HCT116 (cell line): ENCODE measurements around the gene SKIC8. TPM values are rescaled to one million over a fixed set of nuclear protein-coding genes. Genes with fewer than 3 reads are reported as not detected.

ENCODE experiments used
- ATAC-seq: fragments of 200-7000 bp; cut with Tn5 transposase; 2 replicates; pipeline ENCODE4 v1.9.1; 2020; ENCODE audit warnings: mild to moderate bottlenecking, moderate library complexity
- BruUV-seq: library from RNA; stranded (reverse); fragments of 400-500 nt; replicated peaks from 2 replicates; lab custom pipeline; 2021; lab: Mats Ljungman, UMichigan
- CTCF ChIA-PET: fragments of 300-600 bp; sonication (Branson Sonifier 250); formaldehyde crosslinking; loops from one replicate; lab custom pipeline; 2021; ENCODE audit warnings: antibody characterized with exemption; lab: Charles Lee
- POLR2A ChIA-PET: fragments of 300-600, 350-600 bp; sonication (Branson Sonifier 250); formaldehyde crosslinking; loops from one replicate; lab custom pipeline; 2021; ENCODE audit warnings: antibody characterized with exemption; lab: Charles Lee
- RAD21 ChIA-PET, 2 experiments: fragments of 300-600 bp; sonication (Branson Sonifier 250); formaldehyde crosslinking; loops; one replicate each; lab custom pipeline; 2023; ENCODE audit warnings: low total read pairs in 2 of 2; ENCODE audit not compliant: uncharacterized antibody in 2 of 2, unreplicated experiment in 2 of 2, low non-redundant PET in 1 of 2; lab: Charles Lee
- DNase-seq: peaks from one replicate; pipeline ENCODE4 v3.0.0-alpha.2; 2010; ENCODE audit warnings: low read depth, low spot score
- H2AFZ ChIP-seq: fragments of 200-600 bp; shearing (Covaris generic), sonication (generic); 2 replicates; pipeline ENCODE4 v1.6.1; 2017; ENCODE audit warnings: low read depth, mixed run types, mixed read lengths, antibody characterized with exemption, low read length; ENCODE audit not compliant: poor library complexity, severe bottlenecking
- H3K27ac ChIP-seq: 2 replicates; pipeline ENCODE4 v1.5.1; 2012; ENCODE audit warnings: low read depth, low read length
- H3K27me3 ChIP-seq: fragments of 200-600 bp; sonication (generic); 2 replicates; pipeline ENCODE4 v1.6.1; 2016; ENCODE audit warnings: mixed run types, low read length, mixed read lengths; ENCODE audit not compliant: insufficient read depth
- H3K36me3 ChIP-seq, 2 experiments: fragments of 200-500 bp in 1 of 2; fragments of 200-600 bp in 1 of 2; sonication (Bioruptor generic) in 1 of 2; sonication (generic) in 1 of 2; 2 replicates each; pipeline versions ENCODE4 v1.5.1 to v1.6.1; 2014 to 2016; ENCODE audit warnings: low read length in 2 of 2, inconsistent platforms in 1 of 2, mixed read lengths in 1 of 2, mixed run types in 1 of 2; ENCODE audit not compliant: insufficient read depth in 2 of 2, control insufficient read depth in 1 of 2
- H3K4me1 ChIP-seq, 2 experiments: fragments of 200-600 bp in 1 of 2; sonication (generic) in 1 of 2; 2 replicates each; pipeline versions ENCODE4 v1.5.1 to v1.6.1; 2012 to 2017; ENCODE audit warnings: low read length in 2 of 2, inconsistent platforms in 1 of 2, mild to moderate bottlenecking in 1 of 2, mixed read lengths in 1 of 2, mixed run types in 1 of 2, moderate library complexity in 1 of 2; ENCODE audit not compliant: insufficient read depth in 2 of 2, control insufficient read depth in 1 of 2
- H3K4me2 ChIP-seq: fragments of 200-600 bp; sonication (generic); 2 replicates; pipeline ENCODE4 v1.6.1; 2017; ENCODE audit warnings: mixed run types, low read length, mixed read lengths
- H3K4me3 ChIP-seq, 2 experiments: fragments of 200-600 bp in 1 of 2; sonication (generic) in 1 of 2; replicated peaks in 1 of 2; 2 replicates each; pipeline ENCODE4 v1.5.1; 2011 to 2016; ENCODE audit warnings: low read length in 2 of 2, control low read depth in 1 of 2, low read depth in 1 of 2, mild to moderate bottlenecking in 1 of 2, mixed read lengths in 1 of 2, mixed run types in 1 of 2
- H3K79me2 ChIP-seq: fragments of 200-600 bp; sonication (generic); 2 replicates; pipeline ENCODE4 v1.6.1; 2017; ENCODE audit warnings: mild to moderate bottlenecking, mixed run types, low read length, moderate library complexity, mixed read lengths; ENCODE audit not compliant: insufficient read depth
- H3K9ac ChIP-seq: fragments of 200-600 bp; sonication (generic); 2 replicates; pipeline ENCODE4 v1.6.1; 2016; ENCODE audit warnings: low read length, mixed read lengths
- H3K9me2 ChIP-seq: fragments of 200-600 bp; sonication (generic), shearing (Covaris generic); 2 replicates; pipeline ENCODE4 v1.6.1; 2017; ENCODE audit warnings: mixed run types, mild to moderate bottlenecking, moderate library complexity; ENCODE audit not compliant: insufficient read depth
- H3K9me3 ChIP-seq, 2 experiments: fragments of 200-500 bp in 1 of 2; fragments of 200-600 bp in 1 of 2; sonication (Bioruptor generic) in 1 of 2; sonication (generic) in 1 of 2; 2 replicates each; pipeline ENCODE4 v1.6.1; 2014 to 2017; ENCODE audit warnings: low read length in 2 of 2, mixed read lengths in 2 of 2, inconsistent platforms in 1 of 2, low read depth in 1 of 2, mild to moderate bottlenecking in 1 of 2, mixed run types in 1 of 2, moderate library complexity in 1 of 2; ENCODE audit not compliant: control insufficient read depth in 1 of 2, insufficient read depth in 1 of 2
- H4K20me1 ChIP-seq: fragments of 200-600 bp; sonication (generic), shearing (Covaris generic); 2 replicates; pipeline ENCODE4 v1.6.1; 2017; ENCODE audit warnings: mixed run types, mild to moderate bottlenecking, moderate library complexity; ENCODE audit not compliant: insufficient read depth
- CBX3 ChIP-seq: IDR thresholded peaks from 2 replicates; pipeline ENCODE4 v1.6.1; 2012; ENCODE audit warnings: low read depth
- CEBPB ChIP-seq: IDR thresholded peaks from 2 replicates; pipeline ENCODE4 v1.6.1; 2012; ENCODE audit warnings: low read depth
- CTCF ChIP-seq, 3 experiments: fragments of 200-600 bp in 1 of 3; sonication (generic) in 1 of 3; IDR thresholded peaks in 2 of 3; conservative IDR thresholded peaks in 1 of 3; 2 replicates each; pipeline ENCODE4 v1.5.1; 2012 to 2017; ENCODE audit warnings: low read depth in 2 of 3, low read length in 2 of 3, antibody characterized with exemption in 1 of 3, borderline replicate concordance in 1 of 3, control low read depth in 1 of 3, mild to moderate bottlenecking in 1 of 3, mixed read lengths in 1 of 3, mixed run types in 1 of 3, moderate library complexity in 1 of 3; ENCODE audit not compliant: insufficient read depth in 1 of 3
- ELF1 ChIP-seq: IDR thresholded peaks from 2 replicates; pipeline ENCODE4 v1.6.1; 2012; ENCODE audit warnings: low read depth, borderline replicate concordance
- EZH2phosphoT487 ChIP-seq: fragments of 200-600 bp; IDR thresholded peaks from 2 replicates; pipeline ENCODE4 v1.6.1; 2018; ENCODE audit warnings: antibody characterized with exemption, borderline replicate concordance
- FOSL1 ChIP-seq: IDR thresholded peaks from 2 replicates; pipeline ENCODE4 v1.6.1; 2012; ENCODE audit warnings: low read depth
- MAX ChIP-seq: IDR thresholded peaks from 2 replicates; pipeline ENCODE4 v1.6.1; 2012
- POLR2A ChIP-seq: IDR thresholded peaks from 2 replicates; pipeline ENCODE4 v1.7.0; 2011; ENCODE audit warnings: borderline replicate concordance; ENCODE audit not compliant: insufficient read depth, insufficient read length; ENCODE audit errors: extremely low read depth
- RAD21 ChIP-seq: IDR thresholded peaks from 2 replicates; pipeline ENCODE4 v1.6.1; 2012; ENCODE audit warnings: low read depth, mild to moderate bottlenecking
- REST ChIP-seq: IDR thresholded peaks from 2 replicates; pipeline ENCODE4 v1.6.1; 2012; ENCODE audit warnings: low read depth
- SRF ChIP-seq: IDR thresholded peaks from 2 replicates; pipeline ENCODE4 v1.6.1; 2012; ENCODE audit warnings: low read depth
- TCF7L2 ChIP-seq: IDR thresholded peaks from 2 replicates; pipeline ENCODE4 v1.7.0; 2011; ENCODE audit warnings: borderline replicate concordance, inconsistent platforms; ENCODE audit not compliant: insufficient read depth, insufficient read length; ENCODE audit errors: extremely low read depth
- ZBTB33 ChIP-seq: IDR thresholded peaks from 2 replicates; pipeline ENCODE4 v1.6.1; 2011; ENCODE audit warnings: mild to moderate bottlenecking, low read length, moderate library complexity; ENCODE audit not compliant: insufficient replicate concordance; ENCODE audit errors: extremely low read depth
- ZFX ChIP-seq: fragments of 450-650 bp; IDR thresholded peaks from 2 replicates; pipeline ENCODE4 v1.6.1; 2017
- ZNF274 ChIP-seq: fragments of 200-500 bp; sonication (Bioruptor generic); IDR thresholded peaks from 2 replicates; pipeline ENCODE4 v1.6.1; 2014; ENCODE audit warnings: mild to moderate bottlenecking, low read depth, low read length, inconsistent platforms
- intact Hi-C: fragments of 100-400 bp; cut with micrococcal nuclease; formaldehyde crosslinking; loops from 2 replicates; pipeline ENCODE4 v1.10.0; 2022
- total RNA-seq: library from RNA; stranded (reverse); gene quantifications from one replicate; pipeline ENCODE4 v1.2.1, GENCODE V29; 2021; ENCODE audit not compliant: unreplicated experiment

SKIC8 gene
- total RNA-seq, 1 experiment from 2014 or later: 57.1 TPM

GRCh38 chr15:78272316-78272715 is 27.1 kb downstream of the SKIC8 start (continued):
- TF ChIP-seq ZBTB33 (no peak), SRF (no peak), ZFX (no peak), ZNF274 (no peak)

- Histone ChIP-seq H3K9me3 (no peaks in the 10 kb centered on the region), H3K4me1 (peaks cover 8 to 23% of the 10 kb centered on the region in 2 experiments), H3K79me2 (peaks cover 72% of the 10 kb centered on the region), H3K27me3 (no peaks in the 10 kb centered on the region), H4K20me1 (no peaks in the 10 kb centered on the region), H3K36me3 (peaks cover 9 to 29% of the 10 kb centered on the region in 2 experiments; a peak in 3 of 4 replicates), H3K9me2 (no peaks in the 10 kb centered on the region), H3K4me3 (no peak overlapping the region), H2AFZ (no peak overlapping the region), H3K4me2 (no peak overlapping the region), H3K27ac (no peak overlapping the region), H3K9ac (no peak overlapping the region)
- RAD21 ChIA-PET: no interaction called here
- ATAC-seq: no peak
- POLR2A ChIA-PET: interaction anchor here (1.2 to 3.8 kb wide), 2 partner anchors 9 to 32 kb away, joined by 3 to 23 read pairs; partner anchors contain the start of gene SKIC8
- no TSS peak for BruUV-seq
- TF ChIP-seq CTCF (IDR thresholded peaks at IDR 0.05 in 2 of 3, conservative IDR thresholded peaks at IDR 0.05 in 1 of 3; ENCODE audit: borderline replicate concordance in 1 of 3, insufficient read depth in 1 of 3, low read depth in 2 of 3, low read length in 2 of 3) (no peak), FOSL1 (no peak), MAX (no peak), CBX3 (no peak), EZH2phosphoT487 (no peak), TCF7L2 (no peak), CEBPB (no peak), RAD21 (no peak), POLR2A (no peak), ELF1 (no peak), REST (no peak)
- intact Hi-C loops: no loop called here
- DNase-seq: no peak
- CTCF ChIA-PET: no interaction called here
Measured at GRCh38 chr15:78266806-78267205, 32.6 kb downstream of the SKIC8 start.
